B cell (primary cell): Measurements from ENCODE around the gene TRIP11. TPM values are rescaled to one million over a fixed set of nuclear protein-coding genes. Genes with fewer than 3 reads are reported as not detected.

Experiments used
- ATAC-seq: fragments of 200-7000 bp; cut with Tn5 transposase; one replicate; pipeline ENCODE4 v1.10.0; 2021; ENCODE audit warnings: low read depth, mild to moderate bottlenecking, moderate number of reproducible peaks, moderate library complexity
- CTCF ChIA-PET: fragments of 350-600 bp; sonication (Branson Sonifier 250); formaldehyde crosslinking; loops from one replicate; lab custom pipeline; 2021; ENCODE audit warnings: antibody characterized with exemption, inconsistent platforms; lab: Charles Lee
- POLR2A ChIA-PET: fragments of 350-600 bp; sonication (Branson Sonifier 250); formaldehyde crosslinking; loops from one replicate; lab custom pipeline; 2021; ENCODE audit warnings: antibody characterized with exemption; lab: Charles Lee
- DNase-seq: peaks from one replicate; pipeline ENCODE4 v3.0.0; 2013
- H2AFZ ChIP-seq: 2 replicates; pipeline ENCODE4 v1.6.1; 2012; ENCODE audit warnings: mild to moderate bottlenecking, low read depth, low read length; ENCODE audit not compliant: insufficient read depth, poor library complexity, severe bottlenecking
- H3K27ac ChIP-seq, 2 donors: 1 replicate in 1 of 2; 2 replicates in 1 of 2; pipeline ENCODE4 v1.5.1; 2012 to 2013; ENCODE audit warnings: low read length in 2 of 2, mild to moderate bottlenecking in 2 of 2, moderate library complexity in 1 of 2
- H3K27me3 ChIP-seq, 4 experiments: fragments of 200-600 bp in 1 of 4; sonication (generic) in 1 of 4; replicated peaks in 1 of 4; 1 replicate in 2 of 4; 2 replicates in 2 of 4; pipeline versions ENCODE4 v1.6.1 to v1.7.0; 2013 to 2016; ENCODE audit warnings: low read length in 3 of 4, mild to moderate bottlenecking in 2 of 4, mixed read lengths in 1 of 4, moderate library complexity in 1 of 4; ENCODE audit not compliant: insufficient read depth in 4 of 4, control insufficient read depth in 3 of 4; ENCODE audit errors: control extremely low read depth in 1 of 4
- H3K36me3 ChIP-seq, 2 experiments: replicated peaks in 1 of 2; 1 replicate in 1 of 2; 2 replicates in 1 of 2; pipeline versions ENCODE4 v1.6.1 to v1.7.1; 2013; ENCODE audit warnings: low read length in 1 of 2; ENCODE audit not compliant: insufficient read depth in 2 of 2, control insufficient read depth in 1 of 2; ENCODE audit errors: control extremely low read depth in 1 of 2, extremely low read depth in 1 of 2
- H3K4me1 ChIP-seq, 2 donors: fragments of 200-600 bp in 1 of 2; sonication (generic) in 1 of 2; 1 replicate in 1 of 2; 2 replicates in 1 of 2; pipeline versions ENCODE4 v1.5.1 to v1.6.1; 2013 to 2017; ENCODE audit warnings: low read length in 2 of 2; ENCODE audit not compliant: control insufficient read depth in 2 of 2, insufficient read depth in 2 of 2
- H3K4me2 ChIP-seq: replicated peaks from 2 replicates; pipeline ENCODE3; 2012; ENCODE audit warnings: mild to moderate bottlenecking, low read depth, low read length; ENCODE audit not compliant: poor library complexity, severe bottlenecking
- H3K4me3 ChIP-seq, 5 experiments: fragments of 200-600 bp in 1 of 5; sonication (generic) in 1 of 5; 1 replicate in 3 of 5; 2 replicates in 2 of 5; pipeline versions ENCODE4 v1.5.1 to v1.7.0; 2011 to 2016; ENCODE audit warnings: low read length in 4 of 5, mild to moderate bottlenecking in 4 of 5, low read depth in 2 of 5, control low read depth in 1 of 5, moderate library complexity in 1 of 5; ENCODE audit not compliant: insufficient read depth in 1 of 5; ENCODE audit errors: control extremely low read depth in 1 of 5, extremely low read depth in 1 of 5
- H3K79me2 ChIP-seq: fragments of 200-600 bp; sonication (generic); one replicate; pipeline ENCODE4 v1.6.0; 2016; ENCODE audit warnings: low read length; ENCODE audit not compliant: control insufficient read depth, insufficient read depth
- H3K9ac ChIP-seq: fragments of 200-600 bp; sonication (generic); 2 replicates; pipeline ENCODE4 v1.6.1; 2017; ENCODE audit warnings: mild to moderate bottlenecking, low read length, moderate library complexity
- H3K9me3 ChIP-seq, 3 donors: one replicate each; pipeline versions ENCODE4 v1.6.1 to v1.7.1; 2013; ENCODE audit warnings: low read length in 2 of 3; ENCODE audit not compliant: control insufficient read depth in 2 of 3, insufficient read depth in 1 of 3; ENCODE audit errors: control extremely low read depth in 1 of 3
- H4K20me1 ChIP-seq: 2 replicates; pipeline ENCODE4 v1.6.0; 2012; ENCODE audit warnings: mild to moderate bottlenecking, low read length; ENCODE audit not compliant: insufficient read depth, control insufficient read depth, poor library complexity, severe bottlenecking
- H3K27ac Mint-ChIP-seq: one replicate; pipeline ENCODE4 v1.8.0; 2021; ENCODE audit warnings: mixed read lengths
- H3K27me3 Mint-ChIP-seq: one replicate; pipeline ENCODE4 v1.8.0; 2021; ENCODE audit warnings: mixed read lengths
- H3K4me1 Mint-ChIP-seq: one replicate; pipeline ENCODE4 v1.8.0; 2021; ENCODE audit warnings: mixed read lengths
- H3K4me3 Mint-ChIP-seq: one replicate; pipeline ENCODE4 v1.8.0; 2021; ENCODE audit warnings: mixed read lengths
- H3K9me3 Mint-ChIP-seq: one replicate; pipeline ENCODE4 v1.8.0; 2022; ENCODE audit warnings: mixed read lengths; ENCODE audit not compliant: insufficient read depth
- EZH2 ChIP-seq: IDR thresholded peaks from 2 replicates; pipeline ENCODE4 v1.6.1; 2012; ENCODE audit warnings: borderline replicate concordance, low read depth, mild to moderate bottlenecking, moderate library complexity, low read length; ENCODE audit not compliant: insufficient read depth, poor library complexity, severe bottlenecking
- WGBS: methylation state at CpG from one replicate; pipeline ENCODE4 v1.1.5; 2013; ENCODE audit warnings: missing lambda C conversion rate; ENCODE audit not compliant: insufficient coverage; 5-methylcytosine and 5-hydroxymethylcytosine counted together
- intact Hi-C: fragments of 100-400 bp; cut with micrococcal nuclease; formaldehyde crosslinking; loops from one replicate; pipeline ENCODE4 v1.10.0; 2022
- polyA plus RNA-seq: library from polyadenylated mRNA; depleted of rRNA; stranded (reverse); fragments of >200 nt; gene quantifications from 2 replicates; pipeline ENCODE4 v1.2.3, GENCODE V29; 2012
- total RNA-seq, 2 donors: library from RNA; stranded (reverse); fragments of 120-200 nt in 1 of 2; gene quantifications; 1 replicate in 1 of 2; 2 replicates in 1 of 2; pipeline versions ENCODE4 v1.2.3 to v1.2.4, GENCODE V29; 2013 to 2022
- TF ChIP-seq, protein P1 (sequence below): fragments of 200-600 bp; IDR thresholded peaks from one replicate; pipeline ENCODE4 v1.8.0; 2022; ENCODE audit warnings: antibody characterized with exemption, mild to moderate bottlenecking

TRIP11 gene
- total and polyA plus RNA-seq, 2 donors (not counting 1 experiment from before 2014, with no cell fraction given) = 6.4 to 62.2 TPM

- H3K79me2 ChIP-seq = no peaks in the 10 kb centered on the region
- no peaks in the 10 kb centered on the region for H3K9me3 ChIP-seq
- H3K4me2 ChIP-seq = no peak overlapping the region
- Mint-ChIP-seq H3K27me3 (no peaks in the 10 kb centered on the region), H3K27ac (no peak overlapping the region), H3K4me3 (no peak overlapping the region), H3K9me3 (no peaks in the 10 kb centered on the region), H3K4me1 (no peaks in the 10 kb centered on the region)
- H3K36me3 ChIP-seq = peaks cover 30 to 55% of the 10 kb centered on the region in 2 experiments
- DNase-seq (no peak), ATAC-seq (no peak)
- CTCF ChIA-PET = interaction anchor here (1.6 kb wide), 1 partner anchor 13 kb away, joined by 7 read pairs; no protein-coding TSS in a partner anchor
- H3K4me1 ChIP-seq = no peaks in the 10 kb centered on the region
- H4K20me1 ChIP-seq = no peaks in the 10 kb centered on the region
- TF ChIP-seq, protein P1, sequence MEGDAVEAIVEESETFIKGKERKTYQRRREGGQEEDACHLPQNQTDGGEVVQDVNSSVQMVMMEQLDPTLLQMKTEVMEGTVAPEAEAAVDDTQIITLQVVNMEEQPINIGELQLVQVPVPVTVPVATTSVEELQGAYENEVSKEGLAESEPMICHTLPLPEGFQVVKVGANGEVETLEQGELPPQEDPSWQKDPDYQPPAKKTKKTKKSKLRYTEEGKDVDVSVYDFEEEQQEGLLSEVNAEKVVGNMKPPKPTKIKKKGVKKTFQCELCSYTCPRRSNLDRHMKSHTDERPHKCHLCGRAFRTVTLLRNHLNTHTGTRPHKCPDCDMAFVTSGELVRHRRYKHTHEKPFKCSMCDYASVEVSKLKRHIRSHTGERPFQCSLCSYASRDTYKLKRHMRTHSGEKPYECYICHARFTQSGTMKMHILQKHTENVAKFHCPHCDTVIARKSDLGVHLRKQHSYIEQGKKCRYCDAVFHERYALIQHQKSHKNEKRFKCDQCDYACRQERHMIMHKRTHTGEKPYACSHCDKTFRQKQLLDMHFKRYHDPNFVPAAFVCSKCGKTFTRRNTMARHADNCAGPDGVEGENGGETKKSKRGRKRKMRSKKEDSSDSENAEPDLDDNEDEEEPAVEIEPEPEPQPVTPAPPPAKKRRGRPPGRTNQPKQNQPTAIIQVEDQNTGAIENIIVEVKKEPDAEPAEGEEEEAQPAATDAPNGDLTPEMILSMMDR = no peak
- no peak for TF ChIP-seq EZH2
- intact Hi-C loops = no loop called here
- no peak overlapping the region for H3K9ac ChIP-seq
- no peak overlapping the region for H3K4me3 ChIP-seq
- no peak overlapping the region for H2AFZ ChIP-seq
- H3K27ac ChIP-seq = no peak overlapping the region
- POLR2A ChIA-PET = no interaction called here
- no peaks in the 10 kb centered on the region for H3K27me3 ChIP-seq
- WGBS = no CpG with 5 or more reads among the region's 4 CpGs
These were observed 56.3 kb downstream of the TRIP11 start for GRCh38 chr14:91983588-91983987.

GRCh38 chr14:91980157-91980556 is 59.7 kb downstream of the TRIP11 start:
- Histone ChIP-seq H3K36me3 (peaks cover 19 to 45% of the 10 kb centered on the region in 2 experiments), H3K4me2 (no peak overlapping the region), H3K27ac (no peak overlapping the region), H3K4me3 (no peak overlapping the region), H3K9me3 (no peaks in the 10 kb centered on the region), H2AFZ (no peak overlapping the region), H3K4me1 (no peaks in the 10 kb centered on the region), H3K79me2 (no peaks in the 10 kb centered on the region), H3K9ac (no peak overlapping the region), H3K27me3 (no peaks in the 10 kb centered on the region), H4K20me1 (no peaks in the 10 kb centered on the region)
- no peaks in the 10 kb centered on the region for H3K4me1 Mint-ChIP-seq
- H3K4me3 Mint-ChIP-seq = no peak overlapping the region
- no peaks in the 10 kb centered on the region for H3K9me3 Mint-ChIP-seq
- POLR2A ChIA-PET = no interaction called here
- H3K27me3 Mint-ChIP-seq = no peaks in the 10 kb centered on the region
- intact Hi-C loops = no loop called here
- ATAC-seq (no peak), DNase-seq (no peak)
- TF ChIP-seq, protein P1 = no peak
- no peak for TF ChIP-seq EZH2
- no peak overlapping the region for H3K27ac Mint-ChIP-seq
- CTCF ChIA-PET = no interaction called here
